Astrocyte (in vitro differentiated cells and primary cell): ENCODE results near the gene IGSF21. TPM values are rescaled to one million over a fixed set of nuclear protein-coding genes. Genes with fewer than 3 reads are reported as not detected.

ENCODE experiments used
- DNase-seq: peaks from one replicate; pipeline ENCODE4 v3.0.0-alpha.2; 2010; ENCODE audit warnings: low read depth
- FAIRE-seq: peaks from 2 replicates; lab custom pipeline; 2011; peaks lifted over from hg19 to GRCh38; lab: Jason Lieb, UNC
- H2AFZ ChIP-seq: 2 replicates; pipeline ENCODE4 v1.6.0; 2012; ENCODE audit warnings: low read depth, low read length, inconsistent platforms
- H3K27ac ChIP-seq: 2 replicates; pipeline ENCODE4 v1.5.1; 2011; ENCODE audit warnings: low read depth, low read length, inconsistent platforms
- H3K27me3 ChIP-seq: 2 replicates; pipeline ENCODE4 v1.6.0; 2011; ENCODE audit warnings: low read length, inconsistent platforms; ENCODE audit not compliant: insufficient read depth
- H3K36me3 ChIP-seq: 2 replicates; pipeline ENCODE4 v1.5.1; 2011; ENCODE audit warnings: low read length, inconsistent platforms; ENCODE audit not compliant: insufficient read depth
- H3K4me1 ChIP-seq: 2 replicates; pipeline ENCODE4 v1.5.1; 2011; ENCODE audit warnings: low read length, inconsistent platforms; ENCODE audit not compliant: insufficient read depth
- H3K4me2 ChIP-seq: 2 replicates; pipeline ENCODE4 v1.6.0; 2012; ENCODE audit warnings: low read length, inconsistent platforms
- H3K4me3 ChIP-seq: 2 replicates; pipeline ENCODE4 v1.5.1; 2011; ENCODE audit warnings: low read depth, mild to moderate bottlenecking, low read length, inconsistent platforms; ENCODE audit not compliant: insufficient read depth
- H3K79me2 ChIP-seq: 2 replicates; pipeline ENCODE4 v1.6.0; 2012; ENCODE audit warnings: mild to moderate bottlenecking, low read length, inconsistent platforms; ENCODE audit not compliant: insufficient read depth
- H3K9ac ChIP-seq: 2 replicates; pipeline ENCODE4 v1.6.0; 2012; ENCODE audit warnings: mild to moderate bottlenecking, low read length, inconsistent platforms
- H3K9me3 ChIP-seq: 2 replicates; pipeline ENCODE4 v1.5.1; 2012; ENCODE audit warnings: low read depth, mild to moderate bottlenecking, low read length, inconsistent platforms; ENCODE audit not compliant: insufficient read depth
- H4K20me1 ChIP-seq: 2 replicates; pipeline ENCODE4 v1.6.0; 2012; ENCODE audit warnings: low read length, inconsistent platforms; ENCODE audit not compliant: insufficient read depth
- H3K27ac Mint-ChIP-seq: one replicate; pipeline ENCODE4 v1.8.0; 2021; ENCODE audit warnings: mild to moderate bottlenecking, mixed read lengths; ENCODE audit not compliant: unreplicated experiment
- H3K27me3 Mint-ChIP-seq: one replicate; pipeline ENCODE4 v1.8.0; 2021; ENCODE audit warnings: low read depth, mixed read lengths; ENCODE audit not compliant: unreplicated experiment
- H3K36me3 Mint-ChIP-seq: one replicate; pipeline ENCODE4 v1.8.0; 2021; ENCODE audit warnings: low read depth, mixed read lengths; ENCODE audit not compliant: unreplicated experiment
- H3K4me1 Mint-ChIP-seq: one replicate; pipeline ENCODE4 v1.8.0; 2021; ENCODE audit warnings: low read depth, mixed read lengths; ENCODE audit not compliant: unreplicated experiment
- H3K4me3 Mint-ChIP-seq: one replicate; pipeline ENCODE4 v1.8.0; 2021; ENCODE audit warnings: mild to moderate bottlenecking, moderate library complexity, mixed read lengths; ENCODE audit not compliant: unreplicated experiment
- H3K9me3 Mint-ChIP-seq: one replicate; pipeline ENCODE4 v1.8.0; 2021; ENCODE audit warnings: mild to moderate bottlenecking, mixed read lengths; ENCODE audit not compliant: unreplicated experiment
- EZH2 ChIP-seq: IDR thresholded peaks from 2 replicates; pipeline ENCODE4 v1.6.1; 2012; ENCODE audit warnings: mild to moderate bottlenecking, low read length, inconsistent platforms; ENCODE audit not compliant: insufficient read depth
- total RNA-seq: library from RNA; stranded (reverse); gene quantifications from 2 replicates; pipeline ENCODE4 v1.2.1, GENCODE V29; 2021
- TF ChIP-seq, protein P1 (sequence below): IDR thresholded peaks from 2 replicates; pipeline ENCODE4 v1.5.1; 2011; ENCODE audit warnings: low read depth, mild to moderate bottlenecking, inconsistent platforms, low read length, moderate library complexity; ENCODE audit not compliant: insufficient read depth

The IGSF21 gene
- total RNA-seq, 1 donor from 2014 or later = not detected

DNA sequence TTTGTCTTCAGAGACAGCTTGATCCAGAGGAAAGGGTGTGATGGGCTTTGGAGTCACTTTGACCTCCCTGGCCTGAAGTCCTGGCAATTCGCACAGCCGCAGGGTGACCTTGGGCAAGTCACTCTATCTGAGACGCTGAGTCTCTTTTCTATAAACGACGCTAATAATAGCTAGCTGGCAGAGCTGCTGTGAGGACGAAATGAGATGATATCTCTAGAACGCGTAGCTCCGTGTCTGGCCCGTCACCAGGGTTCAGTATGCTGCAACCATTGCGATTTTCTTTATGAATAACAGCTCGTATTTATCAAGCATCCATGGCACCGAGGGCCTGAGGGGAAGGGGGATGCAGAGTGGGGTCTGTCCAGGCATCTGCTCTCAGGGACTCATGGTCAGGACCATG, 58.7 kb downstream of the IGSF21 start:
- Histone ChIP-seq H3K4me2 (no peak overlapping the region), H4K20me1 (no peaks in the 10 kb centered on the region), H3K4me1 (no peaks in the 10 kb centered on the region), H3K79me2 (no peaks in the 10 kb centered on the region), H3K36me3 (no peaks in the 10 kb centered on the region), H3K4me3 (no peak overlapping the region), H3K9ac (no peak overlapping the region), H3K27me3 (peaks cover 7% of the 10 kb centered on the region), H3K27ac (no peak overlapping the region), H2AFZ (no peak overlapping the region), H3K9me3 (no peaks in the 10 kb centered on the region)
- Mint-ChIP-seq H3K4me1 (peaks cover 3% of the 10 kb centered on the region), H3K9me3 (peaks cover 4% of the 10 kb centered on the region), H3K36me3 (no peaks in the 10 kb centered on the region), H3K4me3 (no peak overlapping the region), H3K27me3 (peaks cover 66% of the 10 kb centered on the region), H3K27ac (no peak overlapping the region)
- FAIRE-seq (no peak), DNase-seq (no peak)
- TF ChIP-seq EZH2 = no peak
- TF ChIP-seq, protein P1, sequence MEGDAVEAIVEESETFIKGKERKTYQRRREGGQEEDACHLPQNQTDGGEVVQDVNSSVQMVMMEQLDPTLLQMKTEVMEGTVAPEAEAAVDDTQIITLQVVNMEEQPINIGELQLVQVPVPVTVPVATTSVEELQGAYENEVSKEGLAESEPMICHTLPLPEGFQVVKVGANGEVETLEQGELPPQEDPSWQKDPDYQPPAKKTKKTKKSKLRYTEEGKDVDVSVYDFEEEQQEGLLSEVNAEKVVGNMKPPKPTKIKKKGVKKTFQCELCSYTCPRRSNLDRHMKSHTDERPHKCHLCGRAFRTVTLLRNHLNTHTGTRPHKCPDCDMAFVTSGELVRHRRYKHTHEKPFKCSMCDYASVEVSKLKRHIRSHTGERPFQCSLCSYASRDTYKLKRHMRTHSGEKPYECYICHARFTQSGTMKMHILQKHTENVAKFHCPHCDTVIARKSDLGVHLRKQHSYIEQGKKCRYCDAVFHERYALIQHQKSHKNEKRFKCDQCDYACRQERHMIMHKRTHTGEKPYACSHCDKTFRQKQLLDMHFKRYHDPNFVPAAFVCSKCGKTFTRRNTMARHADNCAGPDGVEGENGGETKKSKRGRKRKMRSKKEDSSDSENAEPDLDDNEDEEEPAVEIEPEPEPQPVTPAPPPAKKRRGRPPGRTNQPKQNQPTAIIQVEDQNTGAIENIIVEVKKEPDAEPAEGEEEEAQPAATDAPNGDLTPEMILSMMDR = no peak

DNA sequence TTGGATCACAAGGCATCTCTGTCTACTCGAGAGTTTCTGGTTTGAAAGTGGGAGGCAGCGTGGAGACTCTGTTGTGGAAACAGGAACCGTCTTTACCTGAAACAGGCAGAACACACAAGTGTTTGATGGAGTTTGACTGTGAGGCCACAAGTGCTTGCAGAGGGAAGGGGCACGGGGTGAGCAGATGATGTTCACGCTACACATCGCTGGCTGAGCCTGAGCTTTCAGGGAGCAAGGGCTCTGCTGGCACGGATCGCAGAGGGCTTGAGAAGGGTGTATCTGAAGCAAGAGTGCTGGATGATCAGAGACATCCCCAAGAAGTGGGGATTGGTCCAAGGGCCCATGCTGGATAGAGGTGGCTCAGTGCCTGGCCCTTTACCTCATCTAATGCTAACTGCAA, 59.3 kb downstream of the IGSF21 start:
- no peaks in the 10 kb centered on the region for H3K79me2 ChIP-seq
- Mint-ChIP-seq H3K27ac (no peak overlapping the region), H3K4me1 (peaks cover 3% of the 10 kb centered on the region), H3K27me3 (peaks cover 61% of the 10 kb centered on the region), H3K4me3 (no peak overlapping the region), H3K9me3 (peaks cover 4% of the 10 kb centered on the region), H3K36me3 (no peaks in the 10 kb centered on the region)
- H4K20me1 ChIP-seq = no peaks in the 10 kb centered on the region
- H3K4me2 ChIP-seq = no peak overlapping the region
- no peak overlapping the region for H3K9ac ChIP-seq
- no peaks in the 10 kb centered on the region for H3K36me3 ChIP-seq
- FAIRE-seq = no peak
- no peak overlapping the region for H3K27ac ChIP-seq
- no peak for DNase-seq
- H3K27me3 ChIP-seq = peaks cover 7% of the 10 kb centered on the region
- H3K4me1 ChIP-seq = no peaks in the 10 kb centered on the region
- H3K4me3 ChIP-seq = no peak overlapping the region
- H2AFZ ChIP-seq = no peak overlapping the region
- TF ChIP-seq EZH2 = no peak
- TF ChIP-seq, protein P1 = no peak
- H3K9me3 ChIP-seq = no peaks in the 10 kb centered on the region

DNA sequence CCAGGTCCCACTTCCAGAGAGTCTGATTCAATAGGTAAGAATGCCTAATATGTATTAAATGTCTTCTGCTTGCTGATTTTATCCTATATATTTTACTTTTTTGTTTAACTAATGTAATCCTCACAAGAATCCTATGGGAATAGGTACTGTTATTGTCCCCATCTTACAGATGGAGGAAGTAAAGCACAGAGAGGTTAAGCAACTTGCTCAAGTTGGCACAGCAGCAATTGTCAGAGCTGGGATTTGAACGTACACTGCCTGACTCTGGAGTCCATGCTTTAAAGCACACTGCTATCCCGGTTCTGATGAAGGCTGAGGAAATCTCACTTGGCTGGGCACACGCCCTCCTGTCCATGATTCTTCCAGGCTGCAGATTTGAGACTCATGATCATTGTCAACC, 62.8 kb downstream of the IGSF21 start:
- no peak for DNase-seq
- H3K27ac ChIP-seq = no peak overlapping the region
- Mint-ChIP-seq H3K27me3 (peaks cover 58% of the 10 kb centered on the region), H3K36me3 (no peaks in the 10 kb centered on the region), H3K27ac (no peak overlapping the region), H3K4me3 (no peak overlapping the region), H3K4me1 (peaks cover 3% of the 10 kb centered on the region), H3K9me3 (peaks cover 4% of the 10 kb centered on the region)
- H3K9ac ChIP-seq = no peak overlapping the region
- H3K4me3 ChIP-seq = no peak overlapping the region
- H3K36me3 ChIP-seq = no peaks in the 10 kb centered on the region
- no peak overlapping the region for H3K4me2 ChIP-seq
- no peaks in the 10 kb centered on the region for H3K9me3 ChIP-seq
- no peak for FAIRE-seq
- no peaks in the 10 kb centered on the region for H3K79me2 ChIP-seq
- H3K4me1 ChIP-seq = no peaks in the 10 kb centered on the region
- peaks cover 5% of the 10 kb centered on the region for H3K27me3 ChIP-seq
- H2AFZ ChIP-seq = no peak overlapping the region
- no peaks in the 10 kb centered on the region for H4K20me1 ChIP-seq
- TF ChIP-seq, protein P1 = no peak
- no peak for TF ChIP-seq EZH2
